GM18517 (cell line): ENCODE measurements around the gene UBE2I.

Experiments
- ATAC-seq: cut with Tn5 transposase; IDR thresholded peaks from one replicate; pipeline ENCODE4 v1.9.1; 2021; ENCODE audit warnings: mild to moderate bottlenecking, moderate library complexity; ENCODE audit not compliant: unreplicated experiment

UBE2I gene

DNA sequence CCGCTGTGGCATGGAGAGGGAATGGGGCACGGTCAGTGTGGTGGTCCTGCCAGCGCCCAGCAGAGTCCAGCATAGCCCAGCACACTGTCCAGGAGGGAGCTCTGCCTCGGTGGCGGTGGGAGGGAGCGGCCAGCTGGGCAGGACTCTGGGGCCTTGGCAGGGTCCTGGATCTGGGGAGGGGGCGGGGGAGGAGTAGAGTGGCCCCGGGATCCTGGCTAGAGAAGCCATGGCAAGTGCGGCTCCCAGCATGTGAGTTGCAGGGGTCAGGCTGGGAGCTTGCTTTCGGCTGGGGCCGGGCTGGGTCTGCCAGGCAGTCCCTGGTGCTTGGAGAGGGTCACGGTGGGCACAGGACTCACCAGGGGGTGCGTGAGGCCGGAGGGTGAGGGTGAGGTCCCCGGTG lies 46.2 kb downstream of the UBE2I start:
- no peak for ATAC-seq

DNA sequence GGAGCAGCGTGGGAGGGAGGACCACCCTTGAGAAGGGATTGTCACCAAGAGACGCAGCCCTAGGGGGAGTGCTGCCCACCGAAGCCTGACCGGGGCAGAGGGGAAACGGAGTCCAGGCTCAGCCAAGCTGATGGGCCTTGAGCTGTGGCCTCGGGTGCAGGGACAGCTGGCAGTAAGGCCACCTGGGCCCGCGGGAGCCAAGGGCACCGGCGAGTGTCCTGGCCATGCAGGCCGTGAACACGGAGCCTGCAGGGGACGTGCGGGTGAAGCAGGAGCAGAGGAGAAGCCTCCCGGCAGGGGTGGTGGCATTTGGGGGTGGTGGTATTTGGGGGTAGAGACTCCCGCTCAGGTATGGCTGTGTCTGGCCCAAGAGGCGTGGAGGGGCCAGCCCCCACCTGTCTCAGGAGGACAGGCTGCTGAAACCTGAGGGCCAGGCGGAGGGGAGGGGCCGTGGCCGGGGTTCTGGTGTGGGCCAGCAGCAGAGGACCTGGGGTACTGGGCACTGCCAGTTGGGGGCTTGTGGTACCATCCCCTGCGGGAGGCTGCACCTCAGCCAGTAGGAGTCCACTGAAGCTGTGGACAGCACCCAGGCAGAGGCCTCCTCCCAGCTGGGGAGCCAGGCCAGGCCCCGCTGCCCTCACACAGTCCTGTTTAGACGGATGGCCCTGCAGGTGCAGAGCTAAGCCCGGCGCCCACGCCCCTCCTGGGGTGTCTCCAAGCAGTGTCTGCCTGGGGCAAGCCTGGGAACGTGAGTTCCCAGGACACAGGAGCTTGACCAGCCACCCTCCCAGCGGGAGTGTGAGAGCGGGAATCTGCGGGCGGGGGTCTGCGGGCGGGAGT lies 46.8 kb downstream of the UBE2I start:
- ATAC-seq = no peak

DNA sequence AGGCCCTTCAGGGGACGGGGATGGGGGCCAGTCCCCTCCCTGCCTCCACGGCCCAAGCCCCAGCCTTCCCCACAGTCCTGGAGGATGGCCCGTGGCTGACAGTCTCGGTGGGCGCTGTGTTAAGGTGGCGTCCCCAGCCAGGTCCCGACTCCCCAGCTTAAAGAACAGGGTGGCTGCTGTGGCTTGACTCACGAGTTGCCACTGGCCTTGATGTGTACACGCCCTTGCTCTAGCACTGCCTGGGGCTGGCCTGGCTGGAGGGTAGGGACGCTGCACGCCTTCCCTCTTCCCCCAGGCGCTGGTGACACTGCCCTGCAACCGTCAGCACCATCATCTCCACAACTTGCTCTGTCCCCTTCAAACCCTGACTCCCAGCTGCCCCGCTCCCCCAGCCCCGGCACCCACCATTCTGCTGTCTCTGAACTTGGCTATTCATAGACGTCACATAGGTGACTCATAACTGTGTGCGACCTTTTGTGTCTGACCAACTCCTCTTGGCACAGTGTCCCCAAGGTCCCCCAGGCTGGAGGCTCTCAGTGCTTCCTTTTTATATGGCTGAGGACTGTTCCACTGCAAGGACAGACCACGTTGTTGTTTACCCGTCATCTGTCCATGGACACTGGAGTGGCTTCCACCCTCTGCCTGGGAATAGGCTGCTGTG lies 48.6 kb downstream of the UBE2I start:
- no peak for ATAC-seq

DNA sequence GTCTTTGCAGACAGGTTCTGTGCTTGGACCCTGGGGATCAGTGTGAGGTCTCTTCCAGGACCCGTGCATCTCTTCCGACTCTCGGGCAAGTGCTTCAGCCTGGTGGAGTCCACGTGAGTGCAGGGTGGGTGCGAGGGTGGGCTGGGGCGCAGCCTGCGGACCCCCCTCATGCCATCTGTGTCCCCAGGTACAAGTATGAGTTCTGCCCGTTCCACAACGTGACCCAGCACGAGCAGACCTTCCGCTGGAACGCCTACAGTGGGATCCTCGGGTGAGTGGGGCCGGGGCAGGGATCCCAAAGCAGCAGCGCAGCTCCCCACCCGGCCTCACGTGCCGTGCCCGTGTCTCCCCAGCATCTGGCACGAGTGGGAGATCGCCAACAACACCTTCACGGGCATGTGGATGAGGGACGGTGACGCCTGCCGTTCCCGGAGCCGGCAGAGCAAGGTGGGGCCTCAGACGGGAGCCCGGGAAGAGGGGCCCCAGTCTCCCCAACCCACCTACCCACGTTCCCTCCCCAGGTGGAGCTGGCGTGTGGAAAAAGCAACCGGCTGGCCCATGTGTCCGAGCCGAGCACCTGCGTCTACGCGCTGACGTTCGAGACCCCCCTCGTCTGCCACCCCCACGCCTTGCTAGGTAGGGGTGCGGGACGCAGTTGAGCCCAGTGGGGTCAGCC lies 52.4 kb downstream of the UBE2I start:
- ATAC-seq = no peak

DNA sequence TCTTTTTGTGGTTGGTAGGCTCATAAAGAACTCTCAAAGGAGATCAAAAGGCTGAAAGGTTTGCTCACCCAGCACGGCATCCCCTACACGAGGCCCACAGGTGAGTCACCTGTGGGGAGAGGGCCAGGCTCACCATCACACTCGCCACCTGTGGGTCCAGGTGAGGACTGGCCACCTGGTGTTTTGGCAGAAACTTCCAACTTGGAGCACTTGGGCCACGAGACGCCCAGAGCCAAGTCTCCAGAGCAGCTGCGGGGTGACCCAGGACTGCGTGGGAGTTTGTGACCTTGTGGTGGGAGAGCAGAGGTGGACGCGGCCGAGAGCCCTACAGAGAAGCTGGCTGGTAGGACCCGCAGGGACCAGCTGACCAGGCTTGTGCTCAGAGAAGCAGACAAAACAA lies 53.4 kb downstream of the UBE2I start:
- no peak for ATAC-seq

- no peak for ATAC-seq
These were observed 54.1 kb downstream of the UBE2I start for GRCh38 chr16:1363501-1364041.

- no peak for ATAC-seq
These were observed 55.1 kb downstream of the UBE2I start for GRCh38 chr16:1364510-1364909.

GRCh38 chr16:1366060-1366711 lies 56.8 kb downstream of the UBE2I start:
- ATAC-seq = no peak

GRCh38 chr16:1366712-1367299 lies 57.4 kb downstream of the UBE2I start:
- no peak for ATAC-seq

- ATAC-seq = no peak
These were observed 58.2 kb downstream of the UBE2I start for GRCh38 chr16:1367486-1368174.

- no peak for ATAC-seq
These were observed 61.9 kb downstream of the UBE2I start for GRCh38 chr16:1371054-1371978.

DNA sequence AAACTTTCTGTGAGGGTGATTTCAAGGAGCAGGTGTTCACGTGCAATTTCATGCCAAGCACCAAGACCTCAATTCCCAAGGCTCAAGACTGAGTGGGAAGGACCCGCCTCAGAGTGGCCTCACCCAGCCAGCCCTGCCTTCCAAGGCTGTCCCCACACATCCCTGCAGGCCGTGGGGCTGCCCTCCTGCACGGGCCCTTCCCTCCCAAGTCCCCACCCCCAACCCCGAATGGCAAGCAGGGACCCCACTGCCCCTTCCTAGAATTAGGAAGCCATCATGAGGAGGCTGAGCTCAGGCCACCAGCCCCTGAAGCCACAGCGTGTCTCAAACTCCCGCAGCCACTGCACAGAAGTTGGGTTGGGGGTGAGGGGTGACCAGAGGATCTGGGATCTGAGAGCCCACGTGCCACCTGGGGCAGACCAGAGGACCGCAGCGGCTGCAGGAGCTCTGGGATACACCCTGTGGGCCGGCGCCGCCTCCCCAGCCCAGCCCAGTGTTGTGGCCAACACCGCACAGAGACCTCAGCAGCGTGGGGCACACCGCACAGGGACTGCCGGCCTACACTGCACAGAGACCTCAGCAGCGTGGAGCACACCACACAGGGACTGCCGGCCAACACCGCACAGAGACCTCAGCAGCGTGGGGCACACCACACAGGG lies 63.0 kb downstream of the UBE2I start:
- ATAC-seq = no peak

DNA sequence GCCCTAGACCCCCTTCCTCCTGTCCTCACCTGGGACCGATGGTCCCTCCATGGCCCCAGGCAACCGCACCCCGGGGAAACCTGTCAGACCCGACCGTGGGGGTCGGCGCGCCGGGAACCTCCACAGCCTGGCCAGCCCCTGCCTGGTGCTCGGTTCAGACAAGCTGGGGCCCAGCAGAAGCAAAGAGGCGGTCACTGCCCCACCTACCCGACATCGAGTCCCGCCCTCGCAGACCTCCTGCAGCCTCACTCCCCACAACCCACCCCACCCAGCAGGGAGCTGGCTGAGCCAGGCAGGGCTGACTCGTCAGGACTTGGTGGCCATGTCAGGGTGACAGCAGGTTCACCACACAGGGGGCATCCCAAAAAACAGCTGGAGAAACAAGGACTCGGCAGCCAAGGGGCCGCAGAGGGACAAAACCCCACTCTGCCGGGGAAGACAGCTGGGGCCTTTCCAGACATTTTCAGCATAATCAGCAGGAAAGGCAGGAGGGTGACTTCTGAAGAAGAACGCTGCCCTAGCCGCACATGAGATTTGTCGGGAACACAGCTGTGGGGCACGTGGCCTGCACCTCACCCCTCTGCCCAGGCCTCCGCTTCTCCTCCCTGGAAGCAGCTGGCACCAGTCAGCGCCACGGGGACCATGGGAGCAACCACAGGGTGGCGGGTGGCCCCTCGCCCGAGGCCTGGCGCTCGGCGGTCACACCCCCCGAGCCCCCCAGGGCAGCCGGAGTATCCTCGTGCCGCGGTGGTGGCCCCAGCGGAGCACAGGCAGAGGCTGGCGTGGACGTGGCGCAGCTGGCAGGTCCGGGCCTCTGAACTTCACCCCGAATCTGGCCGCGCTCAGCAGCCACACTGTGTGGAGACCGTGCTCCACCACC lies 65.2 kb downstream of the UBE2I start:
- ATAC-seq = no peak

GRCh38 chr16:1375298-1375640 lies 65.8 kb downstream of the UBE2I start:
- ATAC-seq = no peak

GRCh38 chr16:1375741-1376410 lies 66.4 kb downstream of the UBE2I start:
- no peak for ATAC-seq
